Thymus (tissue), 14 donors: ENCODE data around the gene SNRPF. TPM values are rescaled to one million over a fixed set of nuclear protein-coding genes. Genes with fewer than 3 reads are reported as not detected.
"Not testable (repeated sequence)": the region's sequence is repeated elsewhere in the genome, so short reads cannot be mapped to it uniquely, and the experiment has no call there.

Experiments used
- DNase-seq, 9 donors: peaks; one replicate each; pipeline ENCODE4 v3.0.0-alpha.2; 2013; ENCODE audit warnings: low spot score in 9 of 9, low read depth in 6 of 9, missing footprints in 1 of 9
- H3K27ac ChIP-seq, 2 donors: one replicate each; pipeline ENCODE4 v1.5.1; 2013; ENCODE audit warnings: control low read depth in 1 of 2, low read depth in 1 of 2, low read length in 1 of 2, mild to moderate bottlenecking in 1 of 2, moderate library complexity in 1 of 2
- H3K27me3 ChIP-seq, 2 donors: one replicate each; pipeline ENCODE4 v1.5.1; 2013; ENCODE audit warnings: low read length in 1 of 2; ENCODE audit not compliant: control insufficient read depth in 2 of 2, insufficient read depth in 1 of 2
- H3K36me3 ChIP-seq, 2 donors: one replicate each; pipeline ENCODE4 v1.5.1; 2013; ENCODE audit warnings: low read length in 1 of 2, mild to moderate bottlenecking in 1 of 2, moderate library complexity in 1 of 2; ENCODE audit not compliant: control insufficient read depth in 2 of 2, insufficient read depth in 2 of 2
- H3K4me1 ChIP-seq, 2 donors: one replicate each; pipeline ENCODE4 v1.5.1; 2013; ENCODE audit warnings: low read length in 2 of 2; ENCODE audit not compliant: control insufficient read depth in 2 of 2, insufficient read depth in 2 of 2
- H3K4me3 ChIP-seq, 2 donors: one replicate each; pipeline ENCODE4 v1.5.1; 2013; ENCODE audit warnings: low read length in 2 of 2, control low read depth in 1 of 2, mild to moderate bottlenecking in 1 of 2
- H3K9me3 ChIP-seq, 2 donors: one replicate each; pipeline ENCODE4 v1.5.1; 2013; ENCODE audit warnings: low read length in 1 of 2, mild to moderate bottlenecking in 1 of 2; ENCODE audit not compliant: control insufficient read depth in 2 of 2, insufficient read depth in 1 of 2
- WGBS: extraction: QIAGEN DNeasy Blood & Tissue Kit; methylation state at CpG from one replicate; pipeline ENCODE4 v1.1.7; 2013; 5-methylcytosine and 5-hydroxymethylcytosine counted together
- long read RNA-seq, 10 donors: transcript quantifications; one replicate each; lab custom pipeline, GENCODE V29; 2026
- polyA plus RNA-seq: library from polyadenylated mRNA; stranded (reverse); fragments of 200-250 nt; gene quantifications from one replicate; pipeline ENCODE4 v1.2.3, GENCODE V29; 2013
- total RNA-seq: library from RNA; stranded (reverse); fragments of 120-200 nt; gene quantifications from one replicate; pipeline ENCODE4 v1.2.4, GENCODE V29; 2013
- donor health status: healthy.

The SNRPF gene
- 45.1 TPM for total RNA-seq
- 41.9 TPM for polyA plus RNA-seq
- long read RNA-seq, donor 1, transcript SNRPF-201 (4 exons, 1,389 nt), result major isoform, 20 of 22 reads
- long read RNA-seq, donor 1, partial matches to known transcripts, result 0 of 22 reads
- long read RNA-seq, donor 1, other reads (novel, unspliced or antisense), result 0 of 22 reads
- long read RNA-seq, donor 2, result 0 reads
- long read RNA-seq, donor 3, transcript SNRPF-203 (2 exons, 787 nt), result minor isoform, 5 of 242 reads
- long read RNA-seq, donor 3, transcript SNRPF-201 (4 exons, 1,389 nt), result major isoform, 224 of 242 reads
- long read RNA-seq, donor 3, partial matches to known transcripts, result 10 of 242 reads
- long read RNA-seq, donor 3, other reads (novel, unspliced or antisense), result 0 of 242 reads
- long read RNA-seq, donor 4, transcript SNRPF-201 (4 exons, 1,389 nt), result major isoform, 94 of 97 reads
- long read RNA-seq, donor 4, partial matches to known transcripts, result 0 of 97 reads
- long read RNA-seq, donor 4, other reads (novel, unspliced or antisense), result 0 of 97 reads
- long read RNA-seq, donor 5, transcript SNRPF-201 (4 exons, 1,389 nt), result major isoform, 269 of 297 reads
- long read RNA-seq, donor 5, transcript SNRPF-203 (2 exons, 787 nt), result minor isoform, 5 of 297 reads
- long read RNA-seq, donor 5, partial matches to known transcripts, result 21 of 297 reads
- long read RNA-seq, donor 5, other reads (novel, unspliced or antisense), result 0 of 297 reads
- long read RNA-seq, donor 6, transcript SNRPF-201 (4 exons, 1,389 nt), result major isoform, 92 of 96 reads
- long read RNA-seq, donor 6, partial matches to known transcripts, result 0 of 96 reads
- long read RNA-seq, donor 6, other reads (novel, unspliced or antisense), result 0 of 96 reads
- long read RNA-seq, donor 7, transcript SNRPF-201 (4 exons, 1,389 nt), result major isoform, 141 of 160 reads
- long read RNA-seq, donor 7, partial matches to known transcripts, result 14 of 160 reads
- long read RNA-seq, donor 7, other reads (novel, unspliced or antisense), result 0 of 160 reads
- long read RNA-seq, donor 8, transcript SNRPF-201 (4 exons, 1,389 nt), result major isoform, 59 of 61 reads
- long read RNA-seq, donor 8, partial matches to known transcripts, result 0 of 61 reads
- long read RNA-seq, donor 8, other reads (novel, unspliced or antisense), result 0 of 61 reads
- long read RNA-seq, donor 9, transcript SNRPF-201 (4 exons, 1,389 nt), result major isoform, 88 of 97 reads
- long read RNA-seq, donor 9, partial matches to known transcripts, result 7 of 97 reads
- long read RNA-seq, donor 9, other reads (novel, unspliced or antisense), result 0 of 97 reads
- long read RNA-seq, donor 10, transcript SNRPF-201 (4 exons, 1,389 nt), result major isoform, 120 of 130 reads
- long read RNA-seq, donor 10, partial matches to known transcripts, result 6 of 130 reads
- long read RNA-seq, donor 10, other reads (novel, unspliced or antisense), result 0 of 130 reads

- under 1% methylated on average over 54 of the region's 54 CpGs for WGBS
- H3K4me3 ChIP-seq, result peak within 1 kb of the TSS; percentile 76 to 87
- peak within 1 kb of the TSS; percentile 78 to 81 for H3K27ac ChIP-seq
- H3K36me3 ChIP-seq, result peaks cover 4 to 26% of the 10 kb centered on the region in 2 donors
- H3K4me1 ChIP-seq, result peaks cover 15 to 16% of the 10 kb centered on the region in 2 donors
- peak; percentile 86 to 98 (median 94) for DNase-seq
- H3K27me3 ChIP-seq, result peaks cover 5 to 20% of the 10 kb centered on the region in 2 donors
- no peaks in the 10 kb centered on the region for H3K9me3 ChIP-seq
Observed at GRCh38 chr12:95858451-95859343, at the start of gene SNRPF. Gene SNRPF, plus strand, starts transcription at chr12:95858952. Its CDS starts 122 bp downstream, at chr12:95859074.

DNA sequence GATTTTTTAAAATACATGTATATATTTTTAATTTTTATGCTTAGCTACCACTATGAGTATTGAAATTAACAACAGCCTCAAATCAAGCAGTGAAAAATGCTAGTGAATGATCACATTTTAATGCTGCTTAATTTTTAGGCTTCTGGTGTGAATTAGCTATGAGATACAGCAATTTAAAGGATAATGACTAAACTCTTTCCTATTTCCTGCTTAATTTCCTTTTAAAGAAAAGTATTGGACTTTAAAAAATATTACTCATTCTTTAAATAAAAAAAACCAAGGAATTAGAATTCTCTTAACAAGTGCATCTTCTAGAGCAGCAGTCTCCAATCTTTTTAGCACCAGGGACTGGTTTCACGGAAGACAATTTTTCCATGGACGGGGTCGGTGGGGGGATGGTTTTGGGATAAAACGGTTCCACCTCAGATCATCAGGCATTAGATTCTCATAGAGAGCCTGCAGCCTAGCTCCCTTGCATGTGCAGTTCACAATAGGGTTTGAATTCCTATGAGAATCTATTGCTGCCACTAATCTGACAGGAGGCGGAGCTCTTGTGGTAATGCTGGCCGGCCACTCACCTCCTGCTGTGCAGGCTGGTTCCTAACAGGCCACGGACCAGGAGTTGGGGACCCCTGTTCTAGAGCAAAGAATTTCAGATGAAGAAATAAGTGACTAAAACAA, 49.6 kb upstream of the SNRPF start:
- H3K36me3 ChIP-seq, result no peaks in the 10 kb centered on the region
- no peaks in the 10 kb centered on the region for H3K9me3 ChIP-seq
- 94% methylated on average over 7 of the region's 7 CpGs for WGBS
- no peaks in the 10 kb centered on the region for H3K4me1 ChIP-seq
- no peak overlapping the region for H3K4me3 ChIP-seq
- no peak for DNase-seq
- H3K27me3 ChIP-seq, result peaks cover 0 to 2% of the 10 kb centered on the region in 2 donors
- H3K27ac ChIP-seq, result no peak overlapping the region

DNA sequence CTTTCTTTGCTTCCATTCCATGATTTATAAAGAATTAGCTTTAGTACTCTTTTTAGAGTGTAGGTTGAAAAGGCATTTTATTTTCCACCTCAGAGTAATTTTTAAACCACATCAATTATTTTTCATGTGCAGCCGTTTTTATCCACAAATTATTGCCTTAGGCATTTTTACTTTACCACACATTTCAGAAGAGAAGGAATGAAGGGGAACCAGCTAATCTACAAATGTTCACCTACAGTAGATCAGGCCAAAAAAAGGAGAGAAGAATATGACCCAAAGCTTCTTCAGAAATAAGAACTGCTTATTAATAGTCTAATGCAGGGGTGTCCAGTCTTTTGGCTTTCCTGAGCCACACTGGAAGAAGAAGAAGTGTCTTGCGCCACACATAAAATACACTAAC, 48.3 kb upstream of the SNRPF start:
- no peak overlapping the region for H3K27ac ChIP-seq
- H3K4me1 ChIP-seq, result no peaks in the 10 kb centered on the region
- H3K9me3 ChIP-seq, result no peaks in the 10 kb centered on the region
- no peak overlapping the region for H3K4me3 ChIP-seq
- 64% methylated on average over 2 of the region's 2 CpGs for WGBS
- DNase-seq, result no peak
- peaks cover 0 to 2% of the 10 kb centered on the region in 2 donors for H3K27me3 ChIP-seq
- H3K36me3 ChIP-seq, result no peaks in the 10 kb centered on the region

- H3K4me1 ChIP-seq, H3K27ac ChIP-seq, H3K27me3 ChIP-seq, H3K4me3 ChIP-seq, H3K36me3 ChIP-seq, H3K9me3 ChIP-seq, DNase-seq: not testable (repeated sequence)
- WGBS, result 98% methylated on average over 4 of the region's 4 CpGs
Observed at GRCh38 chr12:95812155-95812554, 46.6 kb upstream of the SNRPF start.

DNA sequence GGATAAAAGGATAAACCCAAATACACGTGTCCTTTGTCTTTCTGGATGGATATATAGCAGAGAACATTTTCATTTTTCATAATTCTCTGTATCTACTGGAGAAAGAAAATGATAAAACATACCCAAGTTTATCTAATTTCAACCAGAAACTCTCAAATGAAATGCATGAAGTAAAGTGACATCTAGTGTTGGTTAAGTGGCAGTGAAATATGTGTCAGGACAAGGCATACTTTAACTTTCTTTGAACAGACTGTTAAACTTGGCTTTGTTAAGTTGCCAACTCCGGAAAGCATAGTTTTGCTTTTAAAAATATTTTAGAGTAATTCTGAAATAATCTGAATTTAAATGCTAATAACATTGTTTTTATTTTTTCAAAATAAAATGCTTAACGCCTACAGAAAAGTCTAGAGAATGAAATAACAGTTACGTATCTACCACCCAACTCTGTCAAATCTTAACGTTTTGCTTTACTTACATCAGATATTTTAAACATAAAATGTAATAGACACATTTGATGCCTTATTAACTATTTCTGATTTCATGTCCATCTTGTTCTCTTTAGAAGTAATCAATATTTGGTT, 43.0 kb upstream of the SNRPF start:
- WGBS, result 72% methylated on average over 5 of the region's 5 CpGs
- DNase-seq, result no peak
- H3K36me3 ChIP-seq, result no peaks in the 10 kb centered on the region

GRCh38 chr12:95820096-95820703, 38.6 kb upstream of the SNRPF start:
- 4% methylated on average over 1 of the region's 1 CpG for WGBS
- Histone ChIP-seq H3K4me3 (no peak overlapping the region), H3K9me3 (no peaks in the 10 kb centered on the region), H3K27ac (no peak overlapping the region), H3K4me1 (no peaks in the 10 kb centered on the region), H3K36me3 (no peaks in the 10 kb centered on the region), H3K27me3 (no peaks in the 10 kb centered on the region)
- DNase-seq, result no peak

More for the DNA sequence above, 43.0 kb upstream of the SNRPF start:
- no peak overlapping the region for H3K4me3 ChIP-seq
- H3K9me3 ChIP-seq, result no peaks in the 10 kb centered on the region
- no peak overlapping the region for H3K27ac ChIP-seq
- no peaks in the 10 kb centered on the region for H3K4me1 ChIP-seq
- no peaks in the 10 kb centered on the region for H3K27me3 ChIP-seq

- Histone ChIP-seq H3K27me3 (no peaks in the 10 kb centered on the region), H3K4me1 (no peaks in the 10 kb centered on the region), H3K9me3 (no peaks in the 10 kb centered on the region), H3K27ac (no peak overlapping the region), H3K36me3 (no peaks in the 10 kb centered on the region), H3K4me3 (no peak overlapping the region)
- DNase-seq, result no peak
Observed at GRCh38 chr12:95829395-95829794, 29.4 kb upstream of the SNRPF start.
